ES-I3 (cell line): ENCODE measurements around the gene ADAM33.

ENCODE experiments used
- H3K36me3 ChIP-seq: 2 replicates; pipeline ENCODE4 v1.6.1; 2013; ENCODE audit warnings: mild to moderate bottlenecking, low read length, control low read depth, moderate library complexity; ENCODE audit not compliant: insufficient read depth
- H3K4me1 ChIP-seq: 2 replicates; pipeline ENCODE4 v1.6.1; 2013; ENCODE audit warnings: mild to moderate bottlenecking, control low read depth, low read length; ENCODE audit not compliant: insufficient read depth
- H3K9ac ChIP-seq: 2 replicates; pipeline ENCODE4 v1.6.1; 2013; ENCODE audit warnings: low read depth, mild to moderate bottlenecking, low read length, moderate library complexity
- H3K9me3 ChIP-seq: 2 replicates; pipeline ENCODE4 v1.6.1; 2013; ENCODE audit warnings: mild to moderate bottlenecking, low read length, moderate library complexity; ENCODE audit not compliant: control insufficient read depth, insufficient read depth

ADAM33 gene

DNA sequence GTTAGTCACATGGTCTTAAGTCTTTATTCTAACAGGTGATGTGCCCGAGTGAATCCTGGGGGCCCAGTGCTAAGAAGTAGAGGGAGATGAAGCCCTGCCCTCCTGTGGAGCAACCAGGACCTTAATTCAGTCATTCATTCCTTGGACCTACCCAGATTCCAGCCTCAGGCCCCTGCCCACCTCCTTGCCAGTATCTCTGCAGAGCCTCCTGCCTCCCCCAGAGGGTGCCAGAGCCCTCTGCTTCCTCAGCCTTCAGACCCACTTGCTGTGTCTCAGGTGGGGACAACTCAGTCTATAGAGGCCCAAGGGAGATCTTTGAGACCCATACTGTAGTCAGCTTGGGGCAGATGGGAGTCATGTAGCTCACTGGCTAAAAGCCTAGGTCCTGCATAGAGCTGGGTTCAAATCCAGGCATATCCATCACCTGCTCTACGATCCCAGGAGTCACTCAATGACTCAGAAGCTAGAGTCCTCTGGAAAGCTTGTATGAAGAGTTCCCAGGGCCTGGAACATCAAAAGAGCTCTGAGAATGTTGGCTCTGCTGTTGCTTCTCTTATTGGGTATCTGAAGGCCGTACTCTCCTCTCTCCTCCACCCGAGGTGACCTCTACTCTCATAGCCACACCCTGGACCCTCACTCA, 34.5 kb upstream of the ADAM33 start:
- Histone ChIP-seq H3K36me3 (no peaks in the 10 kb centered on the region), H3K9ac (no peak overlapping the region), H3K4me1 (no peaks in the 10 kb centered on the region), H3K9me3 (no peaks in the 10 kb centered on the region)

- Histone ChIP-seq H3K36me3 (no peaks in the 10 kb centered on the region), H3K4me1 (no peaks in the 10 kb centered on the region; the same call in 1 of the 2 replicates), H3K9me3 (no peaks in the 10 kb centered on the region), H3K9ac (no peak overlapping the region)
Measured at GRCh38 chr20:3714092-3714491, 32.3 kb upstream of the ADAM33 start.

DNA sequence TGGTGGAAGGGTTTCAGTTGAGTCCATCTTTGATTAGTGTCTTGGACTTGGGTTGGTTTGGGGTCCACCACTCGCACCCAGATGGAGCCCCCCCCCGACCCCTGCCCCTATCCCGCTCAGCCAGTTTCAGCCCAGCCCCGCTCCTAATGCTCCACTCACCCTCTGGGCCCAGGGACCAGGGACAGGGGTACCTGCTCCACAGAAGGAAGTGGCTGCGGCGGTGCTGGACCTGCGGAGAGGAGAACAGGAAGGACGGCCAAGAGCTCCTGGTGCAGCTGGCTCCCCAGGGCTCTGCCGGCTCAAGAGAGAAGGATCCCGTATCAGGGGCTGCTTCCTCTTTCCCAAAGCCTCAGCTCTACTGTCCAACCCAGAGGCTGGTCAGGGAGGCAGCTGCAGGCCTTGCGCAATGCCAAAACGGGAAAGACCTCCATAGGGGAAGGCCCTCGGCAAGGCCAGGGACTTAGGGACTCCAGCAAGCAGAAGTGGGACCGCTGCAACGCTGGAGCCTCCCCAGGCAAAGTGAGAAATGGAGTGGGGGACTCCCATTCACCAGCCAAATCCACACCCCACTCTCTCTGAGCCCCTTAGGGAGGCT, 30.6 kb upstream of the ADAM33 start, which contains the start of gene SIGLEC1:
Gene SIGLEC1 (minus strand): TSS at position 322 of the 595 bp plus-strand sequence. CDS start 5,472 bp downstream, outside the sequence.
- no peaks in the 10 kb centered on the region for H3K36me3 ChIP-seq
- no peaks in the 10 kb centered on the region for H3K9me3 ChIP-seq
- no peaks in the 10 kb centered on the region; the same call in 1 of the 2 replicates for H3K4me1 ChIP-seq
- H3K9ac ChIP-seq = no peak within 1 kb of the TSS

GRCh38 chr20:3711484-3711941, 29.7 kb upstream of the ADAM33 start:
- H3K9me3 ChIP-seq = no peaks in the 10 kb centered on the region
- no peaks in the 10 kb centered on the region for H3K36me3 ChIP-seq
- no peaks in the 10 kb centered on the region; the same call in 1 of the 2 replicates for H3K4me1 ChIP-seq
- no peak overlapping the region for H3K9ac ChIP-seq

GRCh38 chr20:3710703-3711483, 29.1 kb upstream of the ADAM33 start:
- H3K4me1 ChIP-seq = no peaks in the 10 kb centered on the region; the same call in 1 of the 2 replicates
- H3K9me3 ChIP-seq = no peaks in the 10 kb centered on the region
- no peak overlapping the region for H3K9ac ChIP-seq
- no peaks in the 10 kb centered on the region for H3K36me3 ChIP-seq

- Histone ChIP-seq H3K9ac (no peak overlapping the region), H3K4me1 (no peaks in the 10 kb centered on the region; the same call in 1 of the 2 replicates), H3K9me3 (no peaks in the 10 kb centered on the region), H3K36me3 (no peaks in the 10 kb centered on the region)
Measured at GRCh38 chr20:3710011-3710466, 28.2 kb upstream of the ADAM33 start.

- H3K9ac ChIP-seq = no peak overlapping the region
- H3K4me1 ChIP-seq = no peaks in the 10 kb centered on the region; the same call in 1 of the 2 replicates
- no peaks in the 10 kb centered on the region for H3K9me3 ChIP-seq
- no peaks in the 10 kb centered on the region for H3K36me3 ChIP-seq
Measured at GRCh38 chr20:3707508-3707899, 25.7 kb upstream of the ADAM33 start.

- Histone ChIP-seq H3K9me3 (no peaks in the 10 kb centered on the region), H3K4me1 (no peaks in the 10 kb centered on the region; the same call in 1 of the 2 replicates), H3K36me3 (no peaks in the 10 kb centered on the region), H3K9ac (no peak overlapping the region)
Measured at GRCh38 chr20:3706774-3707507, 25.1 kb upstream of the ADAM33 start.

GRCh38 chr20:3705970-3706739, 24.3 kb upstream of the ADAM33 start:
- Histone ChIP-seq H3K4me1 (no peaks in the 10 kb centered on the region; the same call in 1 of the 2 replicates), H3K36me3 (no peaks in the 10 kb centered on the region), H3K9ac (no peak overlapping the region), H3K9me3 (no peaks in the 10 kb centered on the region)

DNA sequence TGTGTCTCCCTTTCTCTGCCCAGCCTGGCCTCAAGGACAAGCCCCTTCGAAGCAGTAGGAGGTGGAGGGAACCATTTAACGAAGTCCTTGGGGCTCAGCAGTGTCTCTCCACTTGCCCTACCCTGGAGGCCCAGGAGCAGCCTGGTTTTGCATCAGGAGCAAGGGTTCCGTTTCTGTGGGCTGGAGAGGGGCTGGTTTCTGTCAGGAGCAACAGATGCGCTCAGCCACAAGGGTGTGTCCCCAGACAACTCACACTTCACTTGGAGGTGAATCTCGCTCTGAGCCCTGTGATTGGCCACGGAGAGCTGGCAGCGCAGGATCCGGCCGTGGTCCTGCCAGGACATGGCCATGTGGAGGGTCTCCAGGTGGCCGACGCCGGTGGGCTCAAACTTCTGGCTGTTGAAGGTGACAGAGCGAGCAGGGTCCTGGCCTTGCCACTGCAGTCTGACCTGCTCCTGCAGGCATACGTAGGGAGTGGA, 23.7 kb upstream of the ADAM33 start:
- no peak overlapping the region for H3K9ac ChIP-seq
- H3K9me3 ChIP-seq = no peaks in the 10 kb centered on the region
- no peaks in the 10 kb centered on the region for H3K36me3 ChIP-seq
- no peaks in the 10 kb centered on the region; the same call in 1 of the 2 replicates for H3K4me1 ChIP-seq

DNA sequence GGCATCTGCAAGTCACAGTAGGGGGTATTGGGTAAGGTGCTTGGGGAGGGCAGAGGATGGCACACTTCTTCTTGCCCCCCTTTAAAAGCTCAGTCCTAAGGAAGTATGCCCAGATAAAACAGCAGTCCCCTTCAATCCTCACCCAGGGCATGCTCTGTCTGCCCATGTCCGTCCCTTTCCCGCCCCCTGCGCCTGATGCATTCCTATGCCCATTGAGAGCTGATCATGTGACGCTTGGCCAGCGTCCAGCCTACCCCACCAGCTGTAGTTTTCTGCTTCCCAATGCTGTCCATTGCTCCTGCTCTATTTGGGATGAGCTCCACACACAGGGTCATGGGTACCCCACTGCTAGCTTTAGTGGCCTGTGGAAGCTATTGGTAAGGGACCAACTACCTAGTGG, 22.3 kb upstream of the ADAM33 start:
- H3K4me1 ChIP-seq = no peaks in the 10 kb centered on the region
- no peaks in the 10 kb centered on the region for H3K36me3 ChIP-seq
- no peaks in the 10 kb centered on the region for H3K9me3 ChIP-seq
- H3K9ac ChIP-seq = no peak overlapping the region

DNA sequence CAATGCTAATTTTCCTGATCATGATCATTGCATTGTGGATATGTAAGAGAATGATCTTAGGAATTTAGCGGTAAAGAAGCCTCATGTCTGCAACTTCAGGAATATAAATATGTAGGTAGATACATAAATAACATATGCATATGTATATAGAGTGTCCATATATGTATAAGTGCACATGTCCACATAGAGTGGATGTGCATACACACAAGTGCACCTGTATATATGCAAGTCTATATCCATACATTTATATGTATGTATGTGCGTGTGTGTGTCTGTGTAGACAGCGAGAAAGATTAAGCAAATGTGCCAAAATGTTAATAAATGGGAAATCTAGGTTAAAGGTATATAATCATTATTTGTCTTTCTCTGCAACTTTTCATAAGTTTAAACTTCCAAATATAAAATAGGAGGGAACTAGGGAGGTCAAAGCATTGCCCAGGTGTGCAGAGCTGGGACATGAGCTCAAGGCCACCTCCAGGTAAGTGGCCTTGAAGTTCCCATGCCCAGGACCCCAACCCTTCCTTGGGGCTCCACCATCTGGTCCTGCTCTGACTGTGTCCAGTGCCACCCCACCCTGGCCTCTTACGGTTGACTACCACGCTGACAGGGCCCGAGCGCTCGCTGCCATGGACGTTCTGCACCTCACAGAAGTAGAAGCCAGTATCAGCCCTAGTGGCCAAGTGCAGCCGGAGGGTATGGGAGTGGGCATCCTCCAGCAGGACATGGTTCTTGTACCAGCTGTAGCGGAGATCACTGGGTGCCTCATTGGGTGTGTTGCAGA, 21.0 kb upstream of the ADAM33 start:
- H3K36me3 ChIP-seq = no peaks in the 10 kb centered on the region
- H3K9ac ChIP-seq = no peak overlapping the region
- no peaks in the 10 kb centered on the region for H3K4me1 ChIP-seq
- no peaks in the 10 kb centered on the region for H3K9me3 ChIP-seq
